Epithelial cell of proximal tubule (primary cell): Measurements from ENCODE around the gene PTPN23. TPM values are rescaled to one million over a fixed set of nuclear protein-coding genes. Genes with fewer than 3 reads are reported as not detected.
A peak's percentile ranks its signal among the peaks of the same experiment; 100 is the strongest.

Experiments
- DNase-seq: peaks from one replicate; pipeline ENCODE4 v3.0.0-alpha.2; 2011; ENCODE audit warnings: low read depth
- H3K4me3 ChIP-seq: 2 replicates; pipeline ENCODE4 v1.5.1; 2011; ENCODE audit warnings: low read depth, mild to moderate bottlenecking, low read length
- total RNA-seq: library from RNA; depleted of rRNA; stranded (reverse); fragments of >200 nt; gene quantifications from 2 replicates; pipeline ENCODE4 v1.2.3, GENCODE V29; 2015
- TF ChIP-seq, protein P1 (sequence below): conservative IDR thresholded peaks from 2 replicates; pipeline ENCODE4 v1.5.1; 2012; ENCODE audit warnings: low read depth, mild to moderate bottlenecking, low read length

PTPN23 gene, protein sequence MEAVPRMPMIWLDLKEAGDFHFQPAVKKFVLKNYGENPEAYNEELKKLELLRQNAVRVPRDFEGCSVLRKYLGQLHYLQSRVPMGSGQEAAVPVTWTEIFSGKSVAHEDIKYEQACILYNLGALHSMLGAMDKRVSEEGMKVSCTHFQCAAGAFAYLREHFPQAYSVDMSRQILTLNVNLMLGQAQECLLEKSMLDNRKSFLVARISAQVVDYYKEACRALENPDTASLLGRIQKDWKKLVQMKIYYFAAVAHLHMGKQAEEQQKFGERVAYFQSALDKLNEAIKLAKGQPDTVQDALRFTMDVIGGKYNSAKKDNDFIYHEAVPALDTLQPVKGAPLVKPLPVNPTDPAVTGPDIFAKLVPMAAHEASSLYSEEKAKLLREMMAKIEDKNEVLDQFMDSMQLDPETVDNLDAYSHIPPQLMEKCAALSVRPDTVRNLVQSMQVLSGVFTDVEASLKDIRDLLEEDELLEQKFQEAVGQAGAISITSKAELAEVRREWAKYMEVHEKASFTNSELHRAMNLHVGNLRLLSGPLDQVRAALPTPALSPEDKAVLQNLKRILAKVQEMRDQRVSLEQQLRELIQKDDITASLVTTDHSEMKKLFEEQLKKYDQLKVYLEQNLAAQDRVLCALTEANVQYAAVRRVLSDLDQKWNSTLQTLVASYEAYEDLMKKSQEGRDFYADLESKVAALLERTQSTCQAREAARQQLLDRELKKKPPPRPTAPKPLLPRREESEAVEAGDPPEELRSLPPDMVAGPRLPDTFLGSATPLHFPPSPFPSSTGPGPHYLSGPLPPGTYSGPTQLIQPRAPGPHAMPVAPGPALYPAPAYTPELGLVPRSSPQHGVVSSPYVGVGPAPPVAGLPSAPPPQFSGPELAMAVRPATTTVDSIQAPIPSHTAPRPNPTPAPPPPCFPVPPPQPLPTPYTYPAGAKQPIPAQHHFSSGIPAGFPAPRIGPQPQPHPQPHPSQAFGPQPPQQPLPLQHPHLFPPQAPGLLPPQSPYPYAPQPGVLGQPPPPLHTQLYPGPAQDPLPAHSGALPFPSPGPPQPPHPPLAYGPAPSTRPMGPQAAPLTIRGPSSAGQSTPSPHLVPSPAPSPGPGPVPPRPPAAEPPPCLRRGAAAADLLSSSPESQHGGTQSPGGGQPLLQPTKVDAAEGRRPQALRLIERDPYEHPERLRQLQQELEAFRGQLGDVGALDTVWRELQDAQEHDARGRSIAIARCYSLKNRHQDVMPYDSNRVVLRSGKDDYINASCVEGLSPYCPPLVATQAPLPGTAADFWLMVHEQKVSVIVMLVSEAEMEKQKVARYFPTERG (N-terminal part only)
- total RNA-seq = 14.2 and 15.0 TPM in 2 replicates

DNA sequence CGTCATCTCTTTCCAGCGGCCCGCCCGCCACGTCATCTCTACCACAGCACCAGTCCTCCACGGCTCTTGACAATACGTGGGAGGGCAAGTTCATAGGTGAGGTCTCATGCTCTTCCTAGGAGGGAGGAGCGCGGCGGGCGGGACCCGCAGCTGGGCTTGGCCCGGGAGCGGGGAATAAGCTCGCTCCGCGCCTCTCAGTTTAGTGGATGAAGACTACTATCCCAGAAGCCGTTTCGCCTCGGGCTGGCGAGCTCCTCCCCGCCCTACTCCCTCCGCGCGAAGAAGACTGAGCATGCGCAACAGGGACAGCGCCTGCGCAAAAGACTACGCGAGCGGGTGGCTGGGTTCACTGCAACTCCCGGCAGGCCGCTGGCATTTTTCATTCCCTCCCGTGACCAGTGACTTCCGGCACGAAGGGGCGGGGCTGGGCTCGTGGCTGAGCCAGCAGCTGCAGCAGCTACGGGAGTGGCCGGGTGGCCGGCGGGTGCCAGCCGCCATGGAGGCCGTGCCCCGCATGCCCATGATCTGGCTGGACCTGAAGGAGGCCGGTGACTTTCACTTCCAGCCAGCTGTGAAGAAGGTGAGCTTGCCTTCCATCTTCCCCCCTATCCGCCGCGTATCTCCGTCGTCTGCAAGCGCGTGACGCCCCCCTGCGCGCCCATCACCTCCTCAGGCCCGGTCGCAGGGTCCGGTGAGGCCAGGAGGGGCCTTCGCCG is at the start of gene PTPN23:
Gene PTPN23, plus strand, starts transcription at position 421 of the 716 bp plus-strand sequence. Its CDS starts 76 bp downstream, at position 497.
- H3K4me3 ChIP-seq = peak within 1 kb of the TSS; percentile 99
- TF ChIP-seq, protein P1, sequence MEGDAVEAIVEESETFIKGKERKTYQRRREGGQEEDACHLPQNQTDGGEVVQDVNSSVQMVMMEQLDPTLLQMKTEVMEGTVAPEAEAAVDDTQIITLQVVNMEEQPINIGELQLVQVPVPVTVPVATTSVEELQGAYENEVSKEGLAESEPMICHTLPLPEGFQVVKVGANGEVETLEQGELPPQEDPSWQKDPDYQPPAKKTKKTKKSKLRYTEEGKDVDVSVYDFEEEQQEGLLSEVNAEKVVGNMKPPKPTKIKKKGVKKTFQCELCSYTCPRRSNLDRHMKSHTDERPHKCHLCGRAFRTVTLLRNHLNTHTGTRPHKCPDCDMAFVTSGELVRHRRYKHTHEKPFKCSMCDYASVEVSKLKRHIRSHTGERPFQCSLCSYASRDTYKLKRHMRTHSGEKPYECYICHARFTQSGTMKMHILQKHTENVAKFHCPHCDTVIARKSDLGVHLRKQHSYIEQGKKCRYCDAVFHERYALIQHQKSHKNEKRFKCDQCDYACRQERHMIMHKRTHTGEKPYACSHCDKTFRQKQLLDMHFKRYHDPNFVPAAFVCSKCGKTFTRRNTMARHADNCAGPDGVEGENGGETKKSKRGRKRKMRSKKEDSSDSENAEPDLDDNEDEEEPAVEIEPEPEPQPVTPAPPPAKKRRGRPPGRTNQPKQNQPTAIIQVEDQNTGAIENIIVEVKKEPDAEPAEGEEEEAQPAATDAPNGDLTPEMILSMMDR = no peak

DNA sequence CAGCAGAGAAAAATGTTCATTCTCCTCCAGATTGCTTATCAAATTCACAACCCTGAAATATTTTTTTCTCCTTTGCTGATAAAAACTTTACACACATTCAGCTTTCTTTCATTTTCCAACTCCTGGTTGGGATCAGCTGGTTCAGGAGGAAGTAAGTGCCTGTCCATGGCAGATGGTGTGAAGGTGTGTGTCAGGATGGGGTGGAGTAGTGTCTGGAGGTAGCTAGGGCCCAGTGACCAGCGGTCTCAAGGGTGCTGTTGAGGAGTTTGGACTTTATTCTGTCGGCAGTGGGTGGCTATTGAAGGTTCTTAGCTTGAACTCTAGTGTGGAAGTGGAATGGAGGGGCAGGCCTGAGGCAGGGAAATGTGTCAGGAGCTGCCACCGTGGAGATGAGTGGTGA is 46.9 kb upstream of the PTPN23 start:
- H3K4me3 ChIP-seq = no peak overlapping the region
- DNase-seq = no peak
- TF ChIP-seq, protein P1 = no peak

More for the DNA sequence above, at the start of gene PTPN23:
- peak; percentile 76 for DNase-seq

DNA sequence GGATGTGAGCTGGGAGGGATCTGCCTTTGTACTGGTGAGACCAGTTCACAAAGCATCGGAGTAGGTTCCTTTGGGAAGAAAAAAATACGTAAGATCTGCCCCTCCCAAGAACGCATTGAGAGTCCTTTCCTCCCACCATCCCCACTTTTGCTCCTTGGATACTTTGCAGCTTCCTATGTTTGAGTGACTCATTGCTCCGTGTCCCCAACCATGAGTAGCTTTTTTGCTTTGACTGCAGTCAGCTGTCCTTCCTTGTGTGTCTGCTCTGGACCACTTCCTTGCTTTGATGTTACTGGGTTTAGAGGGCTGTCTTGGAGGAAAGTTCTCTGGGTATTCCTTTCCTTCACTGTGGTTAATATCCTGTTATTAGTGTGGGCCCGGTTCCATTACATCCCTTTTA is 43.2 kb upstream of the PTPN23 start:
- TF ChIP-seq, protein P1 = no peak
- DNase-seq = no peak
- no peak overlapping the region for H3K4me3 ChIP-seq

DNA sequence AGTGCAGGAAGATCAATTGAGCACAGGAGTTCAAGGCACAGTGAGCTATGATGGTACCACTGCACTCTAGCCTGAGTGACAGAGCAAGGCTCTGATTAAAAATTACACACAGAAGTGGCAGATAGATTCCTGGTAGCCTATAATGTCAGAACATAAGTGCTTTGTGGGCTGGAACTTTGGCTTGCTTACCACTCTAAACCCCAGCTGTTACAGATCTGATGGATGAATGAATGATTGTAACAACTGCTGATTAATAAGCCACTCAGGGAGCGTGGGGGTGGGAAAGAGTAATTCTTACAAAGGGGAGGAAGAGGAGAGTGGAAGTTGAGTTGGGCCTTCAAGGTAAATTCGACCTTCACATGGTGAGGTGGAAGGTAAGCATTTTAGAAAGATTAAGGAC is 40.9 kb upstream of the PTPN23 start:
- no peak overlapping the region for H3K4me3 ChIP-seq
- TF ChIP-seq, protein P1 = no peak
- no peak for DNase-seq

DNA sequence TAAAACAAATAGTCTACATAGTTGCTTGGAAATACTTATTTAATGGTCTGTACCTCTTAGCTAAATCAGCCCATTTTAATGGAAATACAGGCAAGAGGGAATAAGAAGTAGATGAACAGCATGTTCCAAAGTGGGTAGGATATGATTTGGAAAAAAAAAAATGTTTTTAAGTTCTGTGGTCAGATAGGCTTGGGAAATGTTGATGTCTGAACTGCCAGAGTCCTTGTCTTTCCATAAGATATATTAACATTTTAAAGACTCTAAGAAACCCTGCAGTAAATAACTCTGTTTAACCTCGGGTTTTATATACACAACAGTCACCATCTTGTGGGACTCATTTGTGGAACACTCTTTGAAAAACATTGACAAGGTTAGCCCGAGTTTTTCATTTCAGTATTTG is 40.0 kb upstream of the PTPN23 start:
- DNase-seq = no peak
- TF ChIP-seq, protein P1 = no peak

DNA sequence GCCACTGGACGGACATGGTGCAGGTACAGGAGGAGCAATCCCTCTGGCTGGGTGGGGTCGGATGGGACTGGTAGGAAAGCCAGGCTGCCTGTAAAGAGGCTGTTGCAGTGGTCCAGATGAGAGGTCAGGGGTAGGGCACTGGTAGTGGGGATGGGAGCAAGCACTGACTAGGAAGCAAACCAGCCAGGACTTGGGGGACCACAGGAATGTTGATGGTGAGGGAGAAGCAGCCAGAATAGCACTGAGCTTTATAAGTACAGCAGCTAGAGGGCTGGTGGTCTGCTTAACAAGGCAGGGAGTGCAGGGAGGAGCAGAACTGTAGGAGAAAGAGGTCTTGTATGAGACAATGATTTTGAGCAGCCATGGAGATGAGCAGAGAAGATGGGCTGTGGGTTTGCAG is 38.7 kb upstream of the PTPN23 start:
- TF ChIP-seq, protein P1 = no peak
- DNase-seq = no peak
- H3K4me3 ChIP-seq = no peak overlapping the region

More for the DNA sequence above, 40.0 kb upstream of the PTPN23 start:
- H3K4me3 ChIP-seq = no peak overlapping the region
